ENCODE measurements around the gene TAOK1. TPM values are rescaled to one million over a fixed set of nuclear protein-coding genes. Genes with fewer than 3 reads are reported as not detected.

TAOK1 gene
- polyA plus RNA-seq, 1 experiment = 34.2 TPM

DNA sequence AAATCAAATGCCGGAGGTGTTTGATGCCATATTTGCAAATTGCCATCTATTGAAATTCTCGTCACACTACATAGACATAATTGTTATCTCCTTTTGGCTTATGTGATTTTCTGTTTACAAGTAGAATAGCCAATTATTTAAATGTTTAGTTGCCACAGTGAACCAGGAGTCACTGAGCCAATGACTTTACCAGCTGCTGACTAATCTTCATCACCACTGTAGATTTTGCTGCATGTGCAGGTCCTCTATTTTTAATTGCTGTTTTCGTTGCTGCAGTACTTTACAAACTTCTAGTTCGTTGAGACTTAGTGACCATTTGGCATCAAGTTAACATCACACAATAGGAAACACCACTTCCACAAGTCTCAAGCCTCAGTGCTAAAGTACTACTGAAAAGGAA is 153.9 kb downstream of the TAOK1 start:
- POLR2A ChIA-PET = no interaction called here
- Histone ChIP-seq H3K27me3 (ENCODE audit: control insufficient read depth, insufficient read depth, low read length) (no peaks in the 10 kb centered on the region), H3K9me3 (ENCODE audit: control insufficient read depth, insufficient read depth, low read length) (no peaks in the 10 kb centered on the region), H3K4me3 (ENCODE audit: low read depth, low read length) (no peak overlapping the region), H3K27ac (ENCODE audit: low read depth, low read length) (no peak overlapping the region)
- TF ChIP-seq, protein P1, sequence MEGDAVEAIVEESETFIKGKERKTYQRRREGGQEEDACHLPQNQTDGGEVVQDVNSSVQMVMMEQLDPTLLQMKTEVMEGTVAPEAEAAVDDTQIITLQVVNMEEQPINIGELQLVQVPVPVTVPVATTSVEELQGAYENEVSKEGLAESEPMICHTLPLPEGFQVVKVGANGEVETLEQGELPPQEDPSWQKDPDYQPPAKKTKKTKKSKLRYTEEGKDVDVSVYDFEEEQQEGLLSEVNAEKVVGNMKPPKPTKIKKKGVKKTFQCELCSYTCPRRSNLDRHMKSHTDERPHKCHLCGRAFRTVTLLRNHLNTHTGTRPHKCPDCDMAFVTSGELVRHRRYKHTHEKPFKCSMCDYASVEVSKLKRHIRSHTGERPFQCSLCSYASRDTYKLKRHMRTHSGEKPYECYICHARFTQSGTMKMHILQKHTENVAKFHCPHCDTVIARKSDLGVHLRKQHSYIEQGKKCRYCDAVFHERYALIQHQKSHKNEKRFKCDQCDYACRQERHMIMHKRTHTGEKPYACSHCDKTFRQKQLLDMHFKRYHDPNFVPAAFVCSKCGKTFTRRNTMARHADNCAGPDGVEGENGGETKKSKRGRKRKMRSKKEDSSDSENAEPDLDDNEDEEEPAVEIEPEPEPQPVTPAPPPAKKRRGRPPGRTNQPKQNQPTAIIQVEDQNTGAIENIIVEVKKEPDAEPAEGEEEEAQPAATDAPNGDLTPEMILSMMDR (IDR thresholded peaks at IDR 0.05; ENCODE audit: low read depth, low read length) = no peak
- no peak for DNase-seq (ENCODE audit: low read depth, low spot score)
- CTCF ChIA-PET = interaction anchor here (1.5 kb wide), 1 partner anchor 174 kb away, joined by 6 read pairs; no protein-coding TSS in a partner anchor

DNA sequence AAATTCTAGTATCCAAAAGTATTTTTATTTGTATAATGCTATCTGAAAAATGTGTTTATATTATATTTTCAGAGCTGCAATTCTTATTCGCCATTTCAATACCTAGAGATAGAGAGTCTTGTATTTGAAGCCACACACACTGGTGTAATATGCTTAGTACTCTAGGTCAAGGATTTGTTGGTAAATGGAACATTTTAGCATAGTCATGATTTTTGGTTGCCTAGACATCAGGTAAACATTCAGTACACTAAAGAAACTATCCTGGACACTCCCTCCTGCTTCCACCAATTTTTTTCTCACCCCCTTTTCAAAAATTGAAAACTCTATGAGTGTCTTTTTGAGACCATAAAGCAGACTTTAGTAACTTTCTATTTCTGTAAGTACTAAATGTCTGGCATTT is 155.9 kb downstream of the TAOK1 start:
- H3K4me3 ChIP-seq (ENCODE audit: low read depth, low read length) = no peak overlapping the region
- POLR2A ChIA-PET = no interaction called here
- DNase-seq (ENCODE audit: low read depth, low spot score) = no peak
- H3K27ac ChIP-seq (ENCODE audit: low read depth, low read length) = no peak overlapping the region
- no peaks in the 10 kb centered on the region for H3K27me3 ChIP-seq (ENCODE audit: control insufficient read depth, insufficient read depth, low read length)
- TF ChIP-seq, protein P1 (IDR thresholded peaks at IDR 0.05; ENCODE audit: low read depth, low read length) = no peak
- CTCF ChIA-PET = interaction anchor here (1.5 to 1.9 kb wide), 2 partner anchors 10 to 176 kb away, joined by 9 to 14 read pairs; no protein-coding TSS in a partner anchor
- no peaks in the 10 kb centered on the region for H3K9me3 ChIP-seq (ENCODE audit: control insufficient read depth, insufficient read depth, low read length)

DNA sequence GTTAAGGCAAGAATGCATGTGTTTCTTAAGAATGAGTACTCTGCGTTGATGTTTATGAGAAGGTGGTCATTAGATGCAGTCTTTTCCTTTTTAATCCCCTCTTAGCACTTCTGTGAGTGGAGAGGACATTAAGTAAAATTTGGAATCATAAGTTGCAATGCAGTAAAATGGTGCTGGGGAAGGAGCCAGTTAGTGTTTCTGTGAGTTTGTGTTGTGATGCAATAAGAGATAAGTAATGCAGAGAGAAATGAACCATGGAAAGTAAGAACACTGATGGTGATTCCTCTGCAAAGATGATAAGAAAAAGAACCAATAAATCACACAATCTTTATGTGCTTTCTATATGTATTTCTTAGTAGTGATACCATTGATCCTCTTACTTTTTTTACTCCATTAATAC is 156.7 kb downstream of the TAOK1 start:
- Histone ChIP-seq H3K9me3 (ENCODE audit: control insufficient read depth, insufficient read depth, low read length) (no peaks in the 10 kb centered on the region), H3K27me3 (ENCODE audit: control insufficient read depth, insufficient read depth, low read length) (no peaks in the 10 kb centered on the region), H3K27ac (ENCODE audit: low read depth, low read length) (no peak overlapping the region), H3K4me3 (ENCODE audit: low read depth, low read length) (no peak overlapping the region)
- DNase-seq (ENCODE audit: low read depth, low spot score) = no peak
- CTCF ChIA-PET = interaction anchor here (1.5 kb wide), 1 partner anchor 26 kb away, joined by 4 read pairs; no protein-coding TSS in a partner anchor
- TF ChIP-seq, protein P1 (IDR thresholded peaks at IDR 0.05; ENCODE audit: low read depth, low read length) = no peak
- POLR2A ChIA-PET = no interaction called here

DNA sequence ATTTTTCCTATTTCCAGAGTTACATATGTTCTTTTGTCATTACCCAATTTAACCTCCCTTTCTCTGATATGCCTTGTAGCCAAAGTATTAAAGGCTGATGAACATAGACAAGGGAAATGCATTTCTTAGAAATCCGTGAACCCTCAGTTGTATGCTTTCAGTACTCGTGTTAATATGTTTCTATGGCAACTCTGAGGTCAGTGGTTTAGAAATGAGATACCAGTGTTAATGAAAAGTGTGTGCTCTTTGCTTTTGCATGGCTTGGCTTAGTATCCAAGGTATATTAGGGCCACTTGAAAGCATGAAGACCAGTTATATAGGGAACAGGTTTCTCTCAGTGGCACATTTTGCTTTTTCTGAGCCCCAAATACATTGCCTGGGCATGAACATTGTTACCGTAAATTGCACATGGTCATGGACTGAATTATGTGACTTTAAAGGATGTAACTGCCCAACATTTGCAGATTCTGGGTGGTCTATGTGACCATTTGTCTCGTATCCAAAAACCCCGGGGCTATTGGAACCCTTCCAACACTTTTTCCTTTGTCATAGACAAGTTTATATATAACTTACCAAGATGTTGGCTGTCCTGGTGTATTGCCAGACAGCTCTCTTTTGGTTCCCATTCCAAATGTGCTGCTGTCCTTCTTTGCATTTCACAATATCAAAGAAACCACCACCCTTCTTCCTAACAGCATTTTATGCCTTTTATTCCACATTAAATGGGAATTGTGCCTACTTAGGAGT is 159.2 kb downstream of the TAOK1 start:
- H3K27me3 ChIP-seq (ENCODE audit: control insufficient read depth, insufficient read depth, low read length) = no peaks in the 10 kb centered on the region
- H3K27ac ChIP-seq (ENCODE audit: low read depth, low read length) = no peak overlapping the region
- no peaks in the 10 kb centered on the region for H3K9me3 ChIP-seq (ENCODE audit: control insufficient read depth, insufficient read depth, low read length)
- CTCF ChIA-PET = interaction anchor here (1.2 to 1.7 kb wide), 2 partner anchors 13 kb away, joined by 3 to 10 read pairs; no protein-coding TSS in a partner anchor
- POLR2A ChIA-PET = no interaction called here
- H3K4me3 ChIP-seq (ENCODE audit: low read depth, low read length) = no peak overlapping the region
- DNase-seq (ENCODE audit: low read depth, low spot score) = no peak
- TF ChIP-seq, protein P1 (IDR thresholded peaks at IDR 0.05; ENCODE audit: low read depth, low read length) = no peak

DNA sequence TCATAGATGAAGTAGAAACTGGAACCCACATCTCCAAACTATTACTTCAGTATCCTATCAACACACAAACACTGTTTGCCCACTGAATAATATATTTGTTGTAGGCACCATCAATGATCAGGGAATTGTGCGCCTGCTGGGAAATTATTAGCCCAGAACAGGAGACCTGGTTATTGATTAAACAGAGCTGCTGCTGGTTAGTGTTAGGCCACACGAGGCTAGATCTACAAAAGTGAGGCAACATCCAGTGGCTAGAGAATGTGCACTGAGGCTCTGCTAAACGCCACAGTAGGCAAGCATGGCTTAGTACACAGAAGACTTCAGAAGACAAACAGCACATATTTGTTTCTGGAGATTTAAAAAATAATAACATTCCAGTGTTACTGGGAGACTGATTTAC is 165.7 kb downstream of the TAOK1 start:
- POLR2A ChIA-PET = no interaction called here
- H3K27me3 ChIP-seq (ENCODE audit: control insufficient read depth, insufficient read depth, low read length) = no peaks in the 10 kb centered on the region

More for the DNA sequence above, 165.7 kb downstream of the TAOK1 start:
- DNase-seq (ENCODE audit: low read depth, low spot score) = no peak
- H3K27ac ChIP-seq (ENCODE audit: low read depth, low read length) = no peak overlapping the region
- H3K9me3 ChIP-seq (ENCODE audit: control insufficient read depth, insufficient read depth, low read length) = no peaks in the 10 kb centered on the region
- TF ChIP-seq, protein P1 (IDR thresholded peaks at IDR 0.05; ENCODE audit: low read depth, low read length) = no peak
- CTCF ChIA-PET = interaction anchor here (1.1 to 2.2 kb wide), 2 partner anchors 19 to 186 kb away, joined by 5 to 6 read pairs; no protein-coding TSS in a partner anchor
- H3K4me3 ChIP-seq (ENCODE audit: low read depth, low read length) = no peak overlapping the region

All from AG04450 (cell line).